Endothelial cell of umbilical vein (primary cell): ENCODE data around the gene TSPAN18. TPM values are rescaled to one million over a fixed set of nuclear protein-coding genes. Genes with fewer than 3 reads are reported as not detected.

Source experiments
- BruUV-seq: library from RNA; stranded (reverse); fragments of 400-500 nt; replicated peaks from 2 replicates; lab custom pipeline; 2021; lab: Mats Ljungman, UMichigan
- CTCF ChIA-PET: fragments of 300-600, 350-600 bp; sonication (Branson Sonifier 250); formaldehyde crosslinking; loops from one replicate; lab custom pipeline; 2021; ENCODE audit warnings: antibody characterized with exemption, inconsistent platforms; lab: Charles Lee
- POLR2A ChIA-PET: fragments of 300-600, 350-600 bp; sonication (Branson Sonifier 250); formaldehyde crosslinking; loops from one replicate; lab custom pipeline; 2021; ENCODE audit warnings: antibody characterized with exemption, inconsistent platforms; lab: Charles Lee
- DNase-seq: peaks from one replicate; pipeline ENCODE4 v3.0.0-alpha.2; 2011; ENCODE audit warnings: low read depth, low spot score
- FAIRE-seq: peaks from 2 replicates; lab custom pipeline; 2011; peaks lifted over from hg19 to GRCh38; lab: Jason Lieb, UNC
- H2AFZ ChIP-seq: 2 replicates; pipeline ENCODE4 v1.6.0; 2012; ENCODE audit warnings: low read depth, low read length, control low read depth, inconsistent platforms
- H3K27ac ChIP-seq: 2 replicates; pipeline ENCODE4 v1.5.1; 2011; ENCODE audit warnings: low read depth, mild to moderate bottlenecking, control low read depth, low read length, moderate library complexity; ENCODE audit not compliant: insufficient read depth
- H3K27me3 ChIP-seq, 2 experiments: 2 replicates each; pipeline versions ENCODE4 v1.6.0 to v1.6.1; 2011; ENCODE audit warnings: low read length in 2 of 2, mixed read lengths in 1 of 2; ENCODE audit not compliant: control insufficient read depth in 2 of 2, insufficient read depth in 2 of 2
- H3K36me3 ChIP-seq, 2 experiments: 2 replicates in 1 of 2; 3 replicates in 1 of 2; pipeline ENCODE4 v1.5.1; 2011; ENCODE audit warnings: low read length in 2 of 2, mild to moderate bottlenecking in 1 of 2, moderate library complexity in 1 of 2; ENCODE audit not compliant: control insufficient read depth in 2 of 2, insufficient read depth in 2 of 2; ENCODE audit errors: extremely low read depth in 1 of 2
- H3K4me1 ChIP-seq: 3 replicates; pipeline ENCODE4 v1.5.1; 2011; ENCODE audit warnings: mild to moderate bottlenecking, low read length; ENCODE audit not compliant: control insufficient read depth, insufficient read depth; ENCODE audit errors: extremely low read depth
- H3K4me2 ChIP-seq: 2 replicates; pipeline ENCODE4 v1.6.1; 2011; ENCODE audit warnings: low read length, control low read depth, mixed read lengths; ENCODE audit not compliant: insufficient read depth
- H3K4me3 ChIP-seq, 3 experiments: fragments of 200-600 bp in 1 of 3; sonication (generic), shearing (Covaris generic) in 1 of 3; replicated peaks in 1 of 3; 2 replicates each; pipeline ENCODE4 v1.5.1; 2011 to 2016; ENCODE audit warnings: control low read depth in 3 of 3, low read length in 3 of 3, mild to moderate bottlenecking in 2 of 3, inconsistent platforms in 1 of 3, low read depth in 1 of 3, moderate library complexity in 1 of 3; ENCODE audit not compliant: insufficient read depth in 1 of 3
- H3K79me2 ChIP-seq: 2 replicates; pipeline ENCODE4 v1.6.0; 2012; ENCODE audit warnings: low read length, inconsistent platforms; ENCODE audit not compliant: control insufficient read depth, insufficient read depth
- H3K9ac ChIP-seq: replicated peaks from 2 replicates; pipeline ENCODE3; 2011; ENCODE audit warnings: low read length, control low read depth; ENCODE audit not compliant: insufficient read depth; ENCODE audit errors: extremely low read depth
- H3K9me1 ChIP-seq: replicated peaks from 3 replicates; pipeline ENCODE4 v1.6.0; 2011; ENCODE audit warnings: mild to moderate bottlenecking, low read length; ENCODE audit not compliant: control insufficient read depth, insufficient read depth; ENCODE audit errors: extremely low read depth
- H3K9me3 ChIP-seq: replicated peaks from 2 replicates; pipeline ENCODE4 v1.5.1; 2012; ENCODE audit warnings: low read length, inconsistent platforms; ENCODE audit not compliant: control insufficient read depth, insufficient read depth
- H4K20me1 ChIP-seq: replicated peaks from 2 replicates; pipeline ENCODE3; 2011; ENCODE audit warnings: mild to moderate bottlenecking, low read length; ENCODE audit not compliant: control insufficient read depth, insufficient read depth; ENCODE audit errors: extremely low read depth
- EZH2 ChIP-seq: IDR thresholded peaks from 2 replicates; pipeline ENCODE4 v1.6.1; 2012; ENCODE audit warnings: borderline replicate concordance, low read depth, mild to moderate bottlenecking, moderate library complexity, low read length, inconsistent platforms; ENCODE audit not compliant: severe bottlenecking
- MYC ChIP-seq: IDR thresholded peaks from one replicate; pipeline ENCODE4 v1.6.1; 2011; ENCODE audit warnings: mild to moderate bottlenecking, low read depth, low read length
- POLR2A ChIP-seq: IDR thresholded peaks from 2 replicates; pipeline ENCODE4 v1.6.1; 2012; ENCODE audit warnings: low read depth, mild to moderate bottlenecking, control low read depth, low read length
- POLR2AphosphoS5 ChIP-seq: IDR thresholded peaks from 2 replicates; pipeline ENCODE4 v1.6.1; 2012; ENCODE audit warnings: low read depth, mild to moderate bottlenecking, control low read depth, low read length, moderate library complexity; ENCODE audit not compliant: insufficient read depth
- dilution Hi-C: fragments of 300-500 bp; cut with MboI; formaldehyde crosslinking; loops from one replicate; pipeline ENCODE4 v1.15.0; 2019; ENCODE audit warnings: low sequenced_read_pairs; ENCODE audit not compliant: extremely low pct_ligation_motif_present
- intact Hi-C: fragments of 100-400 bp; cut with micrococcal nuclease; formaldehyde crosslinking; loops from one replicate; pipeline ENCODE4 v1.10.0; 2022
- polyA plus RNA-seq, 4 experiments: library from polyadenylated mRNA; depleted of rRNA in 3 of 4; stranded (reverse) in 3 of 4; unstranded in 1 of 4; fragments of >200 nt; gene quantifications; 2 replicates each; pipeline versions ENCODE4 v1.2.1 to v1.2.3, GENCODE V29; 2011 to 2012; ENCODE audit warnings: missing spikeins in 1 of 4
- total RNA-seq: library from RNA; stranded (reverse); gene quantifications from 2 replicates; pipeline ENCODE4 v1.2.3, GENCODE V29; 2021
- TF ChIP-seq, protein P1 (sequence below), 2 donors: IDR thresholded peaks; 1 replicate in 1 of 2; 2 replicates in 1 of 2; pipeline ENCODE4 v1.5.1; 2011; ENCODE audit warnings: low read length in 2 of 2, mild to moderate bottlenecking in 2 of 2, moderate library complexity in 2 of 2, control low read depth in 1 of 2, inconsistent platforms in 1 of 2, low read depth in 1 of 2; ENCODE audit not compliant: insufficient read depth in 1 of 2; ENCODE audit errors: extremely low read depth in 1 of 2

Gene TSPAN18
- total and polyA plus RNA-seq, 2 donors (not counting 3 experiments of a cell fraction or from before 2014, with no cell fraction given): 32.2 to 118 TPM

DNA sequence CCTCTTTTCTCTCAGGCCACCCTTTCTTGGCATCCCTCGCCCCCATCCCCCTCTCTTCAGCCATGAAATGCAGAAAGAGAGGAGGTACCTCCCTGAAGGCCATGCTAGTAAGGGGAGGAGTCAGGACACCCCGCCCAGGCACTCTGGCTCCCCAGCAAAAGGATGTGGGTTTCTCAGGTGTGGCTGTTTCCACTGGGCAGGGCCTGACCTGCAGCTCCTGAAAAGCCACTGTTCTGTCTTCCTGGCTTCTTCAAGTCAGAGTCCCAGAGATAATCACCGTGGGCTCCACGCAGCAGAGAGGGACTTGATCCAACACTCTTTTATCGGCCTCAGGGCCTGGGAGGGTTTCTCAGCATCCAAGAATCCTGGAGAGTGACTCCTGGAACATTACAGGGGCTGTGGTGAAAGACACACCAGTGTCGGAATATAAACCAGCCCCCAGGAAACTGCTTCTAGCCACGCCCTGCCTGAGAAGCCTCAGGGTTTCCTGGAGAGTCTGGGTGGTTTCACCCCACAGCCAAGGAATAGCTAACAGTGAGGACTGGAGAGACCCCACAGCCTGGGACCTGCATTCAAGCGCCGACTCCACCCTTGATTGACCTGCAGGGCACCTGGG is 45.7 kb upstream of the TSPAN18 start:
- no peak for FAIRE-seq

More for the DNA sequence above, 45.7 kb upstream of the TSPAN18 start:
- no peaks in the 10 kb centered on the region for H3K79me2 ChIP-seq
- H3K9ac ChIP-seq: no peak overlapping the region
- H3K4me3 ChIP-seq: no peak overlapping the region
- H4K20me1 ChIP-seq: no peaks in the 10 kb centered on the region
- H3K36me3 ChIP-seq: no peaks in the 10 kb centered on the region
- BruUV-seq: no TSS peak
- H3K4me1 ChIP-seq: peaks cover 11% of the 10 kb centered on the region
- no peak for DNase-seq
- no peak overlapping the region for H3K27ac ChIP-seq
- ChIA-PET POLR2A (no interaction called here), CTCF (interaction anchor here (0.7 to 1.4 kb wide), 7 partner anchors 15 to 60 kb away, joined by 3 to 8 read pairs (median 3); no protein-coding TSS in a partner anchor)
- H2AFZ ChIP-seq: peak overlapping the region; percentile 18
- H3K9me3 ChIP-seq: no peaks in the 10 kb centered on the region
- H3K4me2 ChIP-seq: no peak overlapping the region
- H3K9me1 ChIP-seq: no peaks in the 10 kb centered on the region
- intact Hi-C loops (no loop called here), dilution Hi-C loops (no loop called here)
- H3K27me3 ChIP-seq: no peaks in the 10 kb centered on the region
- TF ChIP-seq POLR2A: no peak
- no peak for TF ChIP-seq EZH2
- TF ChIP-seq, protein P1, sequence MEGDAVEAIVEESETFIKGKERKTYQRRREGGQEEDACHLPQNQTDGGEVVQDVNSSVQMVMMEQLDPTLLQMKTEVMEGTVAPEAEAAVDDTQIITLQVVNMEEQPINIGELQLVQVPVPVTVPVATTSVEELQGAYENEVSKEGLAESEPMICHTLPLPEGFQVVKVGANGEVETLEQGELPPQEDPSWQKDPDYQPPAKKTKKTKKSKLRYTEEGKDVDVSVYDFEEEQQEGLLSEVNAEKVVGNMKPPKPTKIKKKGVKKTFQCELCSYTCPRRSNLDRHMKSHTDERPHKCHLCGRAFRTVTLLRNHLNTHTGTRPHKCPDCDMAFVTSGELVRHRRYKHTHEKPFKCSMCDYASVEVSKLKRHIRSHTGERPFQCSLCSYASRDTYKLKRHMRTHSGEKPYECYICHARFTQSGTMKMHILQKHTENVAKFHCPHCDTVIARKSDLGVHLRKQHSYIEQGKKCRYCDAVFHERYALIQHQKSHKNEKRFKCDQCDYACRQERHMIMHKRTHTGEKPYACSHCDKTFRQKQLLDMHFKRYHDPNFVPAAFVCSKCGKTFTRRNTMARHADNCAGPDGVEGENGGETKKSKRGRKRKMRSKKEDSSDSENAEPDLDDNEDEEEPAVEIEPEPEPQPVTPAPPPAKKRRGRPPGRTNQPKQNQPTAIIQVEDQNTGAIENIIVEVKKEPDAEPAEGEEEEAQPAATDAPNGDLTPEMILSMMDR (IDR thresholded peaks at IDR 0.05; ENCODE audit: extremely low read depth in 1 of 2, insufficient read depth in 1 of 2, low read depth in 1 of 2, low read length in 2 of 2): no peak
- TF ChIP-seq MYC: no peak
- no peak for TF ChIP-seq POLR2AphosphoS5
